GM21367 (cell line): ENCODE data around the gene PLCZ1.
"Not testable (repeated sequence)": the region's sequence is repeated elsewhere in the genome, so short reads cannot be mapped to it uniquely, and the experiment has no call there.

Experiments
- ATAC-seq: cut with Tn5 transposase; IDR thresholded peaks from one replicate; pipeline ENCODE4 v1.9.1; 2021; ENCODE audit not compliant: unreplicated experiment

Gene PLCZ1

GRCh38 chr12:18737819-18738218, at the start of gene PLCZ1, which contains the start of gene CAPZA3:
Gene PLCZ1, minus strand, starts transcription at chr12:18738012. Its CDS starts 641 bp downstream, at chr12:18737371.
Gene CAPZA3, plus strand, starts transcription at chr12:18738119. Its CDS starts 150 bp downstream, at chr12:18738269.
- ATAC-seq, result no peak

- ATAC-seq, result not testable (repeated sequence)
Measured at GRCh38 chr12:18785465-18785864, 47.7 kb upstream of the PLCZ1 start.

- ATAC-seq, result no peak
Measured at GRCh38 chr12:18782827-18783226, 45.0 kb upstream of the PLCZ1 start.

- ATAC-seq, result not testable (repeated sequence)
Measured at GRCh38 chr12:18766479-18766878, 28.7 kb upstream of the PLCZ1 start.

- no peak for ATAC-seq
Measured at GRCh38 chr12:18755341-18755740, 17.5 kb upstream of the PLCZ1 start.

GRCh38 chr12:18754124-18754707, 16.4 kb upstream of the PLCZ1 start:
- no peak for ATAC-seq

- ATAC-seq, result no peak
Measured at GRCh38 chr12:18753481-18754123, 15.8 kb upstream of the PLCZ1 start.

- ATAC-seq, result no peak
Measured at GRCh38 chr12:18752947-18753346, 15.1 kb upstream of the PLCZ1 start.

- ATAC-seq, result no peak
Measured at GRCh38 chr12:18752280-18752920, 14.6 kb upstream of the PLCZ1 start.

GRCh38 chr12:18751866-18752265, 14.1 kb upstream of the PLCZ1 start:
- no peak for ATAC-seq

- ATAC-seq, result no peak
Measured at GRCh38 chr12:18750085-18750484, 12.3 kb upstream of the PLCZ1 start.

GRCh38 chr12:18749386-18749957, 11.7 kb upstream of the PLCZ1 start:
- ATAC-seq, result no peak

GRCh38 chr12:18747895-18748294, 10.1 kb upstream of the PLCZ1 start:
- ATAC-seq, result no peak

GRCh38 chr12:18731156-18731555, 6.7 kb downstream of the PLCZ1 start:
- ATAC-seq, result no peak

GRCh38 chr12:18723752-18724151, 14.1 kb downstream of the PLCZ1 start:
- ATAC-seq, result no peak

GRCh38 chr12:18721452-18721851, 16.4 kb downstream of the PLCZ1 start:
- ATAC-seq, result no peak

GRCh38 chr12:18720690-18721089, 17.1 kb downstream of the PLCZ1 start:
- ATAC-seq, result no peak

- ATAC-seq, result no peak
Measured at GRCh38 chr12:18719922-18720510, 17.8 kb downstream of the PLCZ1 start.

GRCh38 chr12:18718462-18718861, 19.4 kb downstream of the PLCZ1 start:
- no peak for ATAC-seq

- no peak for ATAC-seq
Measured at GRCh38 chr12:18716236-18716635, 21.6 kb downstream of the PLCZ1 start.

GRCh38 chr12:18706798-18707197, 31.0 kb downstream of the PLCZ1 start:
- ATAC-seq, result no peak

- ATAC-seq, result no peak
Measured at GRCh38 chr12:18703911-18704310, 33.9 kb downstream of the PLCZ1 start.
